Vagina (tissue), 2 donors: ENCODE data around the gene GPATCH3. TPM values are rescaled to one million over a fixed set of nuclear protein-coding genes. Genes with fewer than 3 reads are reported as not detected.
A peak's percentile ranks its signal among the peaks of the same experiment; 100 is the strongest.
"Not testable (repeated sequence)": the region's sequence is repeated elsewhere in the genome, so short reads cannot be mapped to it uniquely, and the experiment has no call there.

Source experiments
- DNase-seq, 2 donors: peaks; one replicate each; pipeline ENCODE4 v3.0.0-alpha.2; 2017; ENCODE audit errors: extremely low spot score in 2 of 2
- H3K27ac ChIP-seq: fragments of 200-600 bp; sonication (generic); one replicate; pipeline ENCODE4 v1.5.1; 2019
- H3K27me3 ChIP-seq: fragments of 200-600 bp; sonication (generic); one replicate; pipeline ENCODE4 v1.5.1; 2019
- H3K36me3 ChIP-seq, 2 donors: fragments of 200-600 bp; sonication (generic); one replicate each; pipeline ENCODE4 v1.5.1; 2017 to 2019
- H3K4me1 ChIP-seq: fragments of 200-600 bp; sonication (generic); one replicate; pipeline ENCODE4 v1.5.1; 2019
- H3K4me3 ChIP-seq, 2 donors: fragments of 200-600 bp; sonication (generic); 1 replicate in 1 of 2; 2 replicates in 1 of 2; pipeline ENCODE4 v1.5.1; 2016 to 2019
- H3K9me3 ChIP-seq: fragments of 200-600 bp; sonication (generic); one replicate; pipeline ENCODE4 v1.5.1; 2019
- POLR2A ChIP-seq, 2 donors: fragments of 450-650 bp; IDR thresholded peaks; one replicate each; pipeline ENCODE4 v1.6.1; 2017; ENCODE audit warnings: antibody characterized with exemption in 2 of 2, mild to moderate bottlenecking in 2 of 2, moderate library complexity in 2 of 2
- POLR2AphosphoS5 ChIP-seq, 2 donors: sonication (generic); formaldehyde crosslinking; IDR thresholded peaks; one replicate each; pipeline ENCODE4 v1.9.0; 2017; ENCODE audit warnings: antibody characterized with exemption in 2 of 2, mild to moderate bottlenecking in 2 of 2, low read depth in 1 of 2; ENCODE audit not compliant: insufficient read depth in 1 of 2
- intact Hi-C: fragments of 100-400 bp; cut with DNase I; formaldehyde crosslinking; loops from one replicate; pipeline ENCODE4 v1.15.1; 2023
- total RNA-seq: library from RNA; depleted of rRNA; stranded (reverse); fragments of >200 nt; gene quantifications from one replicate; pipeline ENCODE4 v1.2.3, GENCODE V29; 2016
- TF ChIP-seq, protein P1 (sequence below), 3 experiments: fragments of 450-650 bp in 2 of 3; fragments of 200-600 bp in 1 of 3; sonication (generic) in 1 of 3; IDR thresholded peaks; one replicate each; pipeline ENCODE4 v1.5.1; 2017 to 2019; ENCODE audit warnings: antibody characterized with exemption in 3 of 3, mild to moderate bottlenecking in 2 of 3, moderate library complexity in 2 of 3

Gene GPATCH3, protein sequence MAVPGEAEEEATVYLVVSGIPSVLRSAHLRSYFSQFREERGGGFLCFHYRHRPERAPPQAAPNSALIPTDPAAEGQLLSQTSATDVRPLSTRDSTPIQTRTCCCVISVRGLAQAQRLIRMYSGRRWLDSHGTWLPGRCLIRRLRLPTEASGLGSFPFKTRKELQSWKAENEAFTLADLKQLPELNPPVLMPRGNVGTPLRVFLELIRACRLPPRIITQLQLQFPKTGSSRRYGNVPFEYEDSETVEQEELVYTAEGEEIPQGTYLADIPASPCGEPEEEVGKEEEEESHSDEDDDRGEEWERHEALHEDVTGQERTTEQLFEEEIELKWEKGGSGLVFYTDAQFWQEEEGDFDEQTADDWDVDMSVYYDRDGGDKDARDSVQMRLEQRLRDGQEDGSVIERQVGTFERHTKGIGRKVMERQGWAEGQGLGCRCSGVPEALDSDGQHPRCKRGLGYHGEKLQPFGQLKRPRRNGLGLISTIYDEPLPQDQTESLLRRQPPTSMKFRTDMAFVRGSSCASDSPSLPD
- 5.2 TPM for total RNA-seq

DNA sequence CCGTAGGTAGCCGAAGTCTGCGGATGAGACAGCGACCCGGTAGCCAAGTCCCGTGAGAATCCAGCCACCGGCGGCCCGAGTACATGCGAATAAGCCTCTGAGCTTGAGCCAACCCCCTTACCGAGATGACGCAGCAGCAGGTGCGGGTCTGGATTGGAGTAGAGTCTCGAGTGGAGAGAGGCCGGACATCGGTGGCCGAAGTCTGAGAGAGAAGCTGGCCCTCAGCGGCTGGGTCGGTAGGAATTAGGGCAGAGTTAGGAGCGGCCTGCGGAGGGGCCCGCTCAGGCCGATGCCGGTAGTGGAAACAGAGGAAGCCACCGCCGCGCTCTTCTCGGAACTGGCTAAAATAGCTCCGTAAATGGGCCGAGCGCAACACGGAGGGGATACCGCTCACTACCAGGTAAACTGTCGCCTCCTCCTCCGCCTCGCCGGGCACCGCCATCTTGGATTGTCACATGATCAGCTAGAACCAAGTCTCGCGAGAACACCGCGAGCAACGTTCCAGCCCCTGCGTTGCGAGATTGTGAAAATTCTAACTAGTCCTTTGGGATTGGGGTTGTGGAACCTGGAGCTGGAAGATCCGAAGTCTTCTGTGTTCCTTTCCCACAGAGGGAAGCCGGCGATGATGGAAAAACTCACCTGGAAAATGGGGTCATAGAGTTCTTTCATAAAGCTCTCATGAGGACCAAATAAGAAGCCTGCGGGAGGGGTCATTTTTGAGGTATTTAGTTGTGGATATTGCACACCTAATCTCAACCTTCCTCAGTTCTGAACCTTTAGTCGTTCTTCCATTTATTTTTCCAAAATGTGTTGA, at the start of gene GPATCH3:
TSS of gene GPATCH3 (minus strand) at position 467 of the 814 bp plus-strand sequence. CDS start at position 442, 25 bp downstream.
- peaks cover 0 to 28% of the 10 kb centered on the region in 2 donors for H3K36me3 ChIP-seq
- TF ChIP-seq POLR2A (IDR thresholded peaks at IDR 0.05) (peak in 1 of 2 donors; percentile 4), POLR2AphosphoS5 (IDR thresholded peaks at IDR 0.05; ENCODE audit: insufficient read depth in 1 of 2, low read depth in 1 of 2) (peak; percentile 86 to 93)
- TF ChIP-seq, protein P1, sequence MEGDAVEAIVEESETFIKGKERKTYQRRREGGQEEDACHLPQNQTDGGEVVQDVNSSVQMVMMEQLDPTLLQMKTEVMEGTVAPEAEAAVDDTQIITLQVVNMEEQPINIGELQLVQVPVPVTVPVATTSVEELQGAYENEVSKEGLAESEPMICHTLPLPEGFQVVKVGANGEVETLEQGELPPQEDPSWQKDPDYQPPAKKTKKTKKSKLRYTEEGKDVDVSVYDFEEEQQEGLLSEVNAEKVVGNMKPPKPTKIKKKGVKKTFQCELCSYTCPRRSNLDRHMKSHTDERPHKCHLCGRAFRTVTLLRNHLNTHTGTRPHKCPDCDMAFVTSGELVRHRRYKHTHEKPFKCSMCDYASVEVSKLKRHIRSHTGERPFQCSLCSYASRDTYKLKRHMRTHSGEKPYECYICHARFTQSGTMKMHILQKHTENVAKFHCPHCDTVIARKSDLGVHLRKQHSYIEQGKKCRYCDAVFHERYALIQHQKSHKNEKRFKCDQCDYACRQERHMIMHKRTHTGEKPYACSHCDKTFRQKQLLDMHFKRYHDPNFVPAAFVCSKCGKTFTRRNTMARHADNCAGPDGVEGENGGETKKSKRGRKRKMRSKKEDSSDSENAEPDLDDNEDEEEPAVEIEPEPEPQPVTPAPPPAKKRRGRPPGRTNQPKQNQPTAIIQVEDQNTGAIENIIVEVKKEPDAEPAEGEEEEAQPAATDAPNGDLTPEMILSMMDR (IDR thresholded peaks at IDR 0.05): no peak
- H3K27me3 ChIP-seq: no peaks in the 10 kb centered on the region
- intact Hi-C loops: no loop called here
- peak within 1 kb of the TSS; percentile 83 for H3K27ac ChIP-seq
- H3K9me3 ChIP-seq: no peaks in the 10 kb centered on the region
- H3K4me3 ChIP-seq: peak within 1 kb of the TSS; percentile 68 to 78
- DNase-seq: peak in 1 of 2 donors; percentile 92
- H3K4me1 ChIP-seq: peaks cover 27% of the 10 kb centered on the region

- DNase-seq: no peak
- intact Hi-C loops: no loop called here
- Histone ChIP-seq H3K4me3 (no peak overlapping the region), H3K27ac (no peak overlapping the region), H3K36me3 (peaks cover 0 to 22% of the 10 kb centered on the region in 2 donors), H3K27me3 (no peaks in the 10 kb centered on the region), H3K9me3 (no peaks in the 10 kb centered on the region), H3K4me1 (peaks cover 7% of the 10 kb centered on the region)
- TF ChIP-seq POLR2A (IDR thresholded peaks at IDR 0.05) (no peak), POLR2AphosphoS5 (IDR thresholded peaks at IDR 0.05; ENCODE audit: insufficient read depth in 1 of 2, low read depth in 1 of 2) (no peak)
- TF ChIP-seq, protein P1 (IDR thresholded peaks at IDR 0.05): no peak
Observed at GRCh38 chr1:26949926-26950319, 49.7 kb upstream of the GPATCH3 start.

DNA sequence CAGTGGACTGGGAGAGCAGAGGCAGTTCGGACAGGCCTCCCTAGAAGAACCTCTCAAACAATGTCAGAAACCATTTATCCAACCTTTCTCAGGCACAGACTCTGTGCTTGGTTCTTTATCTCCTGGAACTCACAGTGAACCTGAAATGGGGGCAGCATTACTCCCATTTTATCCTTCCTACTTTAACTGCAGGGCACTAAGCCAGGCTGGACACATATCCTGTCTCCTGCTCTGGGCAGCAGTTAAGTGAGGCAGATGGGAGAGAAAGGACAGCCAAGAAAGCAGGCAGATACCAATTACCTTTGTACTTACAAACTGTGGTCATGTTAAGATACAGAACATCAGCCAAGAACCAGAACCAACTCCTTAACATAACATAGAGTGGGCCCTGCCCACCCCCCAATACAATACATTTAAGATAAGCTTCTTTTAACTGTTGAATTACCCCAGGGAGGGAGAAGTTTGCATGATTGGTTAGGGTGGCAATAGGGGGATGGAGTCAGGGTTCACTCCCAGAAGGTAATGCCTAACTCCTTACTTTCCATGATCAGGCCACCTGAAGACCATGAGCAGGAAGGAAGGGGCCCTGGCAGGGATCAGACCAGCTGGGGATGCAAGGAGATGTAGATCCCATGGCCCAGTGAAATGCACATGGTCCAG, 49.1 kb upstream of the GPATCH3 start:
- Histone ChIP-seq H3K27me3 (no peaks in the 10 kb centered on the region), H3K4me1 (peaks cover 7% of the 10 kb centered on the region), H3K27ac (no peak overlapping the region), H3K9me3 (no peaks in the 10 kb centered on the region), H3K36me3 (peaks cover 0 to 27% of the 10 kb centered on the region in 2 donors), H3K4me3 (no peak overlapping the region)
- no peak for DNase-seq
- no peak for TF ChIP-seq POLR2A (IDR thresholded peaks at IDR 0.05)
- TF ChIP-seq, protein P1 (IDR thresholded peaks at IDR 0.05): no peak
- TF ChIP-seq POLR2AphosphoS5 (IDR thresholded peaks at IDR 0.05; ENCODE audit: insufficient read depth in 1 of 2, low read depth in 1 of 2): no peak
- intact Hi-C loops: no loop called here

GRCh38 chr1:26948725-26949057, 48.4 kb upstream of the GPATCH3 start:
- intact Hi-C loops, H3K4me1 ChIP-seq, DNase-seq, H3K27me3 ChIP-seq, H3K27ac ChIP-seq, H3K9me3 ChIP-seq, H3K4me3 ChIP-seq: not testable (repeated sequence)
- H3K36me3 ChIP-seq: peaks cover 0 to 34% of the 10 kb centered on the region in 2 donors

GRCh38 chr1:26946270-26946669, 46.0 kb upstream of the GPATCH3 start:
- Histone ChIP-seq H3K27me3 (no peaks in the 10 kb centered on the region), H3K27ac (no peak overlapping the region), H3K4me3 (no peak overlapping the region), H3K36me3 (peaks cover 0 to 59% of the 10 kb centered on the region in 2 donors), H3K9me3 (no peaks in the 10 kb centered on the region), H3K4me1 (peaks cover 7% of the 10 kb centered on the region)
- TF ChIP-seq POLR2A (IDR thresholded peaks at IDR 0.05) (no peak), POLR2AphosphoS5 (IDR thresholded peaks at IDR 0.05; ENCODE audit: insufficient read depth in 1 of 2, low read depth in 1 of 2) (no peak)
- TF ChIP-seq, protein P1 (IDR thresholded peaks at IDR 0.05): no peak
- DNase-seq: no peak
- intact Hi-C loops: no loop called here
